ENCODE data around the gene TCF7L1.

Gene TCF7L1

GRCh38 chr2:85221067-85221691, 88.0 kb downstream of the TCF7L1 start:
- no peak for TF ChIP-seq CTCF (IDR thresholded peaks at IDR 0.05; ENCODE audit: insufficient read depth, low read length, missing control alignments)
- CTCF ChIA-PET, result interaction anchor here (1.5 to 1.6 kb wide), 2 partner anchors 10 to 35 kb away, joined by 3 to 5 read pairs; no protein-coding TSS in a partner anchor
- no peak for DNase-seq (ENCODE audit: low read depth, low spot score)
- POLR2A ChIA-PET, result no interaction called here
- no peak overlapping the region for H3K4me3 ChIP-seq (ENCODE audit: low read depth, low read length)

- ChIA-PET POLR2A (no interaction called here), CTCF (no interaction called here)
- H3K4me3 ChIP-seq (ENCODE audit: low read depth, low read length), result no peak overlapping the region
- no peak for TF ChIP-seq CTCF (IDR thresholded peaks at IDR 0.05; ENCODE audit: insufficient read depth, low read length, missing control alignments)
- DNase-seq (ENCODE audit: low read depth, low spot score), result no peak
Observed at GRCh38 chr2:85222792-85223191, 89.6 kb downstream of the TCF7L1 start.

- DNase-seq (ENCODE audit: low read depth, low spot score), result no peak
- ChIA-PET CTCF (no interaction called here), POLR2A (no interaction called here)
- no peak for TF ChIP-seq CTCF (IDR thresholded peaks at IDR 0.05; ENCODE audit: insufficient read depth, low read length, missing control alignments)
- H3K4me3 ChIP-seq (ENCODE audit: low read depth, low read length), result no peak overlapping the region
Observed at GRCh38 chr2:85226783-85227182, 93.6 kb downstream of the TCF7L1 start.

DNA sequence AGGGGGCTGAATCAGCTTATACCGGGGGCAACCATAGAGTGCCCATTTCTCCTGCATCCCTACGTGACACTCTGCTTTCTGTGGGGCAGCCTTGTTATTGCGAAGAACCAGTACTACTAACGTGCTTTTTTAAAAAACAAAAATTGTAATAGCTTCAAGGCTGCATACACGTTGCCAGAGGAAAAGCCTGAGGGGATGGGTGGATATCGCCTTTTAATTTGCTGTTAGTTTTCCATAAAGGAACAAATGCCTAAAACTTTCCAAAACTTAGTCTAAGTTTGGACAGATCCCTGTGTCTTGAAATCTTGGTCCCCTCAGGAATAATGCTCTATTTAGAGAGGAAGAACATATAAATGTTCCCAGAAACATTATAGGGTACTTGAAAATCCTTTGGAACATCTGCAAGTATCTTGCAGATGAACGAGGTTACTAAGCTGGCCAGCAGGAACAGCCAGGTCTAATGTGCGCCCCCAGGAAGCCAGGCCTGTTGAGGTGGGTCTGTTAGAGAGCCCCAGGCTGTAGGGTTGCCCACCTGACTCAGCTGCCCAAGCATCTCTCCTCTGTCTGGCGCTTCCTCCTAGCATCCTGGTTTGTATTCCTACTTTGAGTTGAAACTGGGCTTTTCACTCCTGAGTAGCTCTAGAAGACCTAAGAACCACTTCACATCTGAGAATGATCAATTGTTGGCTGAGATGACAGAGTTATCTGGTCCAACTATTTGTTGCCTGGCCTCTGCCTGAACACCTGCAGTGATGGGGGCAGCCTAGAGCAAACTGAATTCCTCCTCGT, 97.7 kb downstream of the TCF7L1 start:
- ChIA-PET POLR2A (interaction anchor here (0.5 kb wide), 1 partner anchor 70 kb away, joined by 3 read pairs; no protein-coding TSS in a partner anchor), CTCF (interaction anchor here (0.9 to 2.3 kb wide), 4 partner anchors 10 to 164 kb away, joined by 3 to 7 read pairs (median 6); no protein-coding TSS in a partner anchor)
- no peak for DNase-seq (ENCODE audit: low read depth, low spot score)
- no peak overlapping the region for H3K4me3 ChIP-seq (ENCODE audit: low read depth, low read length)
- no peak for TF ChIP-seq CTCF (IDR thresholded peaks at IDR 0.05; ENCODE audit: insufficient read depth, low read length, missing control alignments)

- TF ChIP-seq CTCF (IDR thresholded peaks at IDR 0.05; ENCODE audit: insufficient read depth, low read length, missing control alignments), result no peak
- DNase-seq (ENCODE audit: low read depth, low spot score), result no peak
- CTCF ChIA-PET, result interaction anchor here (0.9 to 1.3 kb wide), 2 partner anchors 11 to 165 kb away, joined by 3 to 5 read pairs; no protein-coding TSS in a partner anchor
- no peak overlapping the region for H3K4me3 ChIP-seq (ENCODE audit: low read depth, low read length)
- POLR2A ChIA-PET, result no interaction called here
Observed at GRCh38 chr2:85231468-85231805, 98.2 kb downstream of the TCF7L1 start.

GRCh38 chr2:85231952-85232351, 98.8 kb downstream of the TCF7L1 start:
- no peak overlapping the region for H3K4me3 ChIP-seq (ENCODE audit: low read depth, low read length)
- CTCF ChIA-PET, result interaction anchor here (1.3 kb wide), 1 partner anchor 165 kb away, joined by 3 read pairs; no protein-coding TSS in a partner anchor
- TF ChIP-seq CTCF (IDR thresholded peaks at IDR 0.05; ENCODE audit: insufficient read depth, low read length, missing control alignments), result no peak
- DNase-seq (ENCODE audit: low read depth, low spot score), result no peak
- POLR2A ChIA-PET, result no interaction called here

All from AG04449 (cell line).